Measurements from ENCODE around the gene NADSYN1. TPM values are rescaled to one million over a fixed set of nuclear protein-coding genes. Genes with fewer than 3 reads are reported as not detected.
"Not testable (repeated sequence)": the region's sequence is repeated elsewhere in the genome, so short reads cannot be mapped to it uniquely, and the experiment has no call there.

Gene NADSYN1
- total RNA-seq, 1 donor from 2014 or later: 45.1 TPM

DNA sequence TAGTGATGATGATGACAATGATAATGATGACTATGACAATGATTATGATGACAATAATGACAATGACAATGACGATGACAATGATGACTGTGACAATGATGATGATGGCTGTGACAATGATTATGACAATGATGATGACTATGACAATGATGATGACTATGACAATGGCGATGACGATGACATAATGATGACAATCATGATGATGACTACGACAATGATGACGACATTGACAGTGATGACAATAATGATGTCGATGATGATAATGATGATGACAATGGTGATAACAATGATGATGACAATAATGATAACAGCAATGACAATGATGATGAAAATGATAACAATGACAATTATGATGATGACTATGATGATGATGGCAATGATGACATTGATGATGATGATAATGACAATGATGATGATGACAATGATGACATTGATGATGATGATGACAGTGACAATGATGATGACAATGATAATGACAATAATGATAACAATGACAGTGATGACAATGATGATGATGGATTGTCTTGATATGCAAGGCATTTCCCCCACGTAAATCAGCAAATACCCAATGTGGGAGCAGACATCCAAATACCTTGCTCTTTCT is 42.5 kb upstream of the NADSYN1 start:
- peaks cover 5% of the 10 kb centered on the region for H3K4me1 Mint-ChIP-seq
- DNase-seq (ENCODE audit: low read depth, low spot score): no peak
- no peak overlapping the region for H3K4me3 Mint-ChIP-seq
- TF ChIP-seq, protein P1, sequence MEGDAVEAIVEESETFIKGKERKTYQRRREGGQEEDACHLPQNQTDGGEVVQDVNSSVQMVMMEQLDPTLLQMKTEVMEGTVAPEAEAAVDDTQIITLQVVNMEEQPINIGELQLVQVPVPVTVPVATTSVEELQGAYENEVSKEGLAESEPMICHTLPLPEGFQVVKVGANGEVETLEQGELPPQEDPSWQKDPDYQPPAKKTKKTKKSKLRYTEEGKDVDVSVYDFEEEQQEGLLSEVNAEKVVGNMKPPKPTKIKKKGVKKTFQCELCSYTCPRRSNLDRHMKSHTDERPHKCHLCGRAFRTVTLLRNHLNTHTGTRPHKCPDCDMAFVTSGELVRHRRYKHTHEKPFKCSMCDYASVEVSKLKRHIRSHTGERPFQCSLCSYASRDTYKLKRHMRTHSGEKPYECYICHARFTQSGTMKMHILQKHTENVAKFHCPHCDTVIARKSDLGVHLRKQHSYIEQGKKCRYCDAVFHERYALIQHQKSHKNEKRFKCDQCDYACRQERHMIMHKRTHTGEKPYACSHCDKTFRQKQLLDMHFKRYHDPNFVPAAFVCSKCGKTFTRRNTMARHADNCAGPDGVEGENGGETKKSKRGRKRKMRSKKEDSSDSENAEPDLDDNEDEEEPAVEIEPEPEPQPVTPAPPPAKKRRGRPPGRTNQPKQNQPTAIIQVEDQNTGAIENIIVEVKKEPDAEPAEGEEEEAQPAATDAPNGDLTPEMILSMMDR (conservative IDR thresholded peaks at IDR 0.05): no peak
- peaks cover 3% of the 10 kb centered on the region for H3K27me3 Mint-ChIP-seq (ENCODE audit: low read depth)
- peaks cover 14% of the 10 kb centered on the region for H3K9me3 Mint-ChIP-seq
- peaks cover 4% of the 10 kb centered on the region for H3K36me3 Mint-ChIP-seq (ENCODE audit: low read depth)
- H3K27ac Mint-ChIP-seq (ENCODE audit: unreplicated experiment): no peak overlapping the region

DNA sequence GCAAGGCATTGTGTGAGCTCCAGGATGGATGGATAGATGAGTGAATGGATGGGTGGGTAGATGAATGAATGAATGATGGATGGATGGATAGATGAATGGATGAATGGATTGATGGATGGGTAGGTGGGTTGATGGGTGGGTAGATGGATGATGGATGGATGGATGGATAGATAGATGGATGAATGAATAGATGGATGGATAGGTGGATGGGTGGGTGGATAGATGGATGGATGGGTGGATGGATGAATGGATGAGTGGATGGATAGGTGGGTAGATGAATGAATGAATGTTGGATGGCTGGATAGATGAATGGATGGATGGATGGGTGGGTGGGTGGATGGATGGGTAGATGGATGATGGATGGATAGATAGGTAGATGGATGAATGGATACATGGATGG is 38.4 kb upstream of the NADSYN1 start:
- H3K4me3 Mint-ChIP-seq: no peak overlapping the region
- no peak for DNase-seq (ENCODE audit: low read depth, low spot score)
- peaks cover 14% of the 10 kb centered on the region for H3K9me3 Mint-ChIP-seq
- peaks cover 4% of the 10 kb centered on the region for H3K36me3 Mint-ChIP-seq (ENCODE audit: low read depth)
- TF ChIP-seq, protein P1 (conservative IDR thresholded peaks at IDR 0.05): no peak
- H3K27ac Mint-ChIP-seq (ENCODE audit: unreplicated experiment): no peak overlapping the region
- H3K27me3 Mint-ChIP-seq (ENCODE audit: low read depth): peaks cover 3% of the 10 kb centered on the region
- no peaks in the 10 kb centered on the region for H3K4me1 Mint-ChIP-seq

DNA sequence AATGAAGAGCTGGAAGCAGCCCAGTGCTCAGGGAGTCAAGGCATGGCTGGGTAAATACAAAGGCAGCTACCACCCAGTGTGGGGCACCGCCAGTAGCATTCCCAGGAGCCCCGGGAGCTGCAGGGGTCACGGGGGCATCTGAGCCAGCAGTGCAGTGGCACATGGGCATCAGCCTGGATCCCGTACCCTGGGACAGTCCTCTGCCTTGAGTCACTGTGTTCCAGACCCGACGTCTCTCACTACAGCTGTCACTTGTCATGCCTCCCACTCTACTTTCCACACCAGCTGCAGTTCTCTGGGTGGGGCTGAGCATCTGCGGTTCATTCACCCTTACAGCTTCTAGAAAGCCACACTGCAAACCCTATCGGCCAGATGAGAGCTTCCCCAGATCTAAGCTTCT is 34.4 kb upstream of the NADSYN1 start:
- DNase-seq (ENCODE audit: low read depth, low spot score): no peak
- Mint-ChIP-seq H3K27me3 (ENCODE audit: low read depth) (peaks cover 3% of the 10 kb centered on the region), H3K27ac (ENCODE audit: unreplicated experiment) (no peak overlapping the region), H3K4me1 (no peaks in the 10 kb centered on the region), H3K36me3 (ENCODE audit: low read depth) (no peaks in the 10 kb centered on the region), H3K4me3 (no peak overlapping the region), H3K9me3 (peaks cover 3% of the 10 kb centered on the region)
- TF ChIP-seq, protein P1 (conservative IDR thresholded peaks at IDR 0.05): no peak

DNA sequence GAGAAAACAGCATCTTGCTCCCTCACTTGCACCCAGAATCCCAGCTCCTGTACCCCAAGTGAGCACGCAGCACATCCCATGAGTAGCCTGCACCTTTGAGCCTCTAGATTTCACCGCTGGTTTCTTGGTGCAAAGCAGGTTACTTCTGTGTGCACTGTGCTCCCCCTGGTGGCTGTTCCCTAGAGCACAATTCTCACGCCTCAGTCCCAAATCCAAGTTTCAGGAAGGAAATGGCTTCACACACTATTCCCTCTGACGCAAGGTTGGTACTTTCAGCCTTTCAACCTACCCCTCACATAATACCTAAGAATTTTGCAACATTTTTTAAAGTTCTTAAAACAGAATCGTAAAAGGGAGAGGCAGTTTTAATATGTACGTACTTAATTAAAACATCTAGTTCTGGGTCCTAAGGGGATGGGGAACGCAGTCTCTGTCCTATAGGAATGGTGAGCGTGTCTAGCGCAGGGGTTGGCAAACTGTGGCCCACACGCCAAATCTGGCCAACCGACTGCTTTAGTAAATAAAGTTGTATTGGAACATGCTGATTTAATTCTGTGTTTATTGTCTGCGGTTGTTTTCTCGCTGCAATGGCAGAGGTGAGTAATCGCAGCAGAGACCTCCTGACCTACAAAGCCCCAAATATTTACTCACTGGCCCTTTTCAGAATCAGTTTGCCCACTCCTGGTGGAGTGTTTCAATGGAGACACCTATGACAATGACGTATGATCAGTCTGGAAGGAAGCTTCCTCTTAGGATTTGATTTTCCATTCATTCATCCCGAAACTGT is 32.4 kb upstream of the NADSYN1 start:
- no peaks in the 10 kb centered on the region for H3K36me3 Mint-ChIP-seq (ENCODE audit: low read depth)

DNA sequence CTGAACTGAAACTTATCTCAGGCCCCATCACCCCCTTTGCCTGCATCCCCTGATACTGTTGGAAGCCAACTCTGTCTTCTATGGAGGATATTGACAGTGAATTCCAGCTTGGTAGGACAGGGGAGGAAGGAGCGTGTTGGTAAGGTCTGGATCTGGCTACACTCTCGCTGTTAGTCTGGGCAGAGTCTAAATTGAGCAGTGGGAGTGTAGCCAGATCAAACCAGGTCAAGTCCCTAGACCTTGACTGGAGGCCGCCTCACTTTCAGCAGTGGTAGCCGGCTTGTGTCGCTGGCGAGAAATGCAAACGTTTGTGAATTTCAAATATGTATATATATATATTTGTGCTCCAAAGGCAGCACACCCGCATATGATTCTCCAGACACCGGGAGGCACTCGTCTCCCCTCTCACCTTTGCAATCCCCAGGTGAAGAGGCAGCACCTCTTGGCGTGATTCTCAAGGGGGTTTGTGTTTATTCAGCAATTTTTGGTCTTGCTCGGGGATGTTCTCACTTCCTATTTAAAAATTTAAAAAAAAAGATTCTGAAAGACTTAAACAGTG is 31.5 kb upstream of the NADSYN1 start:
- Mint-ChIP-seq H3K9me3 (no peaks in the 10 kb centered on the region), H3K27ac (ENCODE audit: unreplicated experiment) (no peak overlapping the region), H3K4me3 (no peak overlapping the region), H3K27me3 (ENCODE audit: low read depth) (no peaks in the 10 kb centered on the region), H3K4me1 (no peaks in the 10 kb centered on the region), H3K36me3 (ENCODE audit: low read depth) (no peaks in the 10 kb centered on the region)
- DNase-seq (ENCODE audit: low read depth, low spot score): no peak
- TF ChIP-seq, protein P1 (conservative IDR thresholded peaks at IDR 0.05): no peak

More for the DNA sequence above, 32.4 kb upstream of the NADSYN1 start:
- no peaks in the 10 kb centered on the region for H3K9me3 Mint-ChIP-seq
- no peak overlapping the region for H3K27ac Mint-ChIP-seq (ENCODE audit: unreplicated experiment)
- TF ChIP-seq, protein P1 (conservative IDR thresholded peaks at IDR 0.05): peak; percentile 77
- peak; percentile 57 for DNase-seq (ENCODE audit: low read depth, low spot score)
- no peak overlapping the region for H3K4me3 Mint-ChIP-seq
- H3K27me3 Mint-ChIP-seq (ENCODE audit: low read depth): no peaks in the 10 kb centered on the region
- no peaks in the 10 kb centered on the region for H3K4me1 Mint-ChIP-seq

DNA sequence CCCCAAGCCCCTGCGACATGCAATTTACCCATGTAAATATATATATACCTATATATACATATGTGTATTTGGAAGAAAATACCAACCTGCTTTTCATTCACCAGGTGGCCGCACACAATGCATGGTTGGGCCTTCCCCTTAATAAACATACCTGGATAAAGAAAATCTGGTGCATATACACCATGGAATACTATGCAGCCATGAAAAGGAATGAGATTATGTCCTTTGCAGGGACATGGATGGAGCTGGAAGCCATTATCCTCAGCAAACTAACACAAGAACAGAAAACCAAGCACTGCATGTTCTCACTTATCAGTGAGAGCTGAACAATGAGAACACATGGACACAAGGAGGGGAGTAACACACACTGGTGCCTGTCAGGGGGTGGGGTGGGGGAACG is 30.7 kb upstream of the NADSYN1 start:
- H3K27ac Mint-ChIP-seq (ENCODE audit: unreplicated experiment); H3K36me3 Mint-ChIP-seq (ENCODE audit: low read depth); DNase-seq (ENCODE audit: low read depth, low spot score); H3K4me3 Mint-ChIP-seq; H3K27me3 Mint-ChIP-seq (ENCODE audit: low read depth); H3K4me1 Mint-ChIP-seq; H3K9me3 Mint-ChIP-seq: not testable (repeated sequence)
